ENCODE results near the gene WDR93. TPM values are rescaled to one million over a fixed set of nuclear protein-coding genes. Genes with fewer than 3 reads are reported as not detected.
A peak's percentile ranks its signal among the peaks of the same experiment; 100 is the strongest.

The WDR93 gene
- polyA plus RNA-seq, 1 donor: 0.30 TPM

GRCh38 chr15:89728254-89728653 lies 37.6 kb downstream of the WDR93 start:
- no CpG with 5 or more reads among the region's 2 CpGs for WGBS (ENCODE audit: insufficient coverage, low lambda C conversion rate)
- Histone ChIP-seq H3K9me3 (ENCODE audit: control insufficient read depth, low read depth, low read length) (no peaks in the 10 kb centered on the region), H3K27me3 (ENCODE audit: control insufficient read depth, insufficient read depth, low read length) (peaks cover 3% of the 10 kb centered on the region), H3K4me1 (ENCODE audit: control insufficient read depth, insufficient read depth, low read length) (no peaks in the 10 kb centered on the region), H3K36me3 (ENCODE audit: control insufficient read depth, insufficient read depth, low read length) (no peaks in the 10 kb centered on the region), H3K27ac (ENCODE audit: low read length) (peak overlapping the region; percentile 64), H3K4me3 (ENCODE audit: low read length) (no peak overlapping the region)
- DNase-seq: peak; percentile 50 to 80

DNA sequence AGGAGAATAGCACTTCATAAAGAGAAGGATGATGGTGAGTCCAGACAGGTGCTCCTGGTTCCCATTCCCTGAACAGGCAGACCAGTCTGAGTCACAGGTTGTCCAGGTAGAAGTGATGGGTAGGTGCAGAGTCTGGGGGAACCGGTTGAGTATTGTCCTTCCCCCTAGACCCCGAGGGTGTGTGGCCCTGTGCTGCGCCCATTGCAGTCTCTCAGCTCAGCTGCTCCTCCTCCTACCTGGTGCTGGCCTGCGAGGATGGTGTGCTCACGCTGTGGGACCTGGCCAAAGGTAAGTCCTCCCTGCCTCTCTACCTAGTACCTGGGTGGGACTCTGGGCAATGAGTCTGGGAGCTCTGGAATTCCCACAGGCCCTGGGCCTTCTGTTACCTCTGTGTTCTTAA lies 40.7 kb downstream of the WDR93 start:
- H3K4me1 ChIP-seq (ENCODE audit: control insufficient read depth, insufficient read depth, low read length): no peaks in the 10 kb centered on the region
- DNase-seq: peak in 1 of 2 donors; percentile 49
- H3K27ac ChIP-seq (ENCODE audit: low read length): no peak overlapping the region
- no peak overlapping the region for H3K4me3 ChIP-seq (ENCODE audit: low read length)
- H3K27me3 ChIP-seq (ENCODE audit: control insufficient read depth, insufficient read depth, low read length): peaks cover 3% of the 10 kb centered on the region
- H3K9me3 ChIP-seq (ENCODE audit: control insufficient read depth, low read depth, low read length): peaks cover 2% of the 10 kb centered on the region
- no CpG with 5 or more reads among the region's 5 CpGs for WGBS (ENCODE audit: insufficient coverage, low lambda C conversion rate)
- H3K36me3 ChIP-seq (ENCODE audit: control insufficient read depth, insufficient read depth, low read length): no peaks in the 10 kb centered on the region

DNA sequence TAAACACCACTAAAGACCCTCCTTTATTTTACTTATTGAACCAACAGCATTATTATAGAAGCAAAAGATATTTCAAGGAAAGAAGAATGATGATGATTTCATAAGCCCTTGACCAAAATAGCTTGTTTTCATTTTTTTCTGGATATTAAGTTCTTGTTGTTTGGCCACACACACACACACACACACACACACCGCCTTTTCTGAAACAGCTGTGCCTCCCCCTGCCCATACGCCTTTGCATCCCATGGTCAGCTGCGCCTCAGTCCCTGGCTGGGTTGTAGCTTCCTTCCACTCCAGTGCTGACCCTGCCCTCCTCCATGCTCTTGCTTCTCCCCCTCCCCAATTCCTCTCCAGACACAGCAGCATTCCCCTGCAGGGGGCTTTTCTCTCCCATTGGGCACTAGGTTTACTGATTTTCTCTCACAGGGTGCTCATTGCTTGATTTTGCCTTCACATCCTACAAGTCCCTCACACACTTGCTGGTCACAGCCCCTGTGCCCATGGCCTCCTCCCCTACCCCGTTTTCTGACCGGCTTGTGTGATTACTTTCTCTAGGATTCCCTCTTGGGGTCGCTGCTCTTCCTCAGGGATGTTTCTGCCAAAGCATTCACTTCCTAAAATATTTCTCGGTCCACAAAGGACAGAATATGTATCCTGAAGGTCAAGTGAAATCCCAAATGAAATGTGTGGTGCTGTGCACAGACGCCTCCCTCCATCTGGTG lies 42.0 kb downstream of the WDR93 start:
- no peaks in the 10 kb centered on the region for H3K36me3 ChIP-seq (ENCODE audit: control insufficient read depth, insufficient read depth, low read length)
- 69% methylated on average over 2 of the region's 8 CpGs for WGBS (ENCODE audit: insufficient coverage, low lambda C conversion rate)
- H3K27ac ChIP-seq (ENCODE audit: low read length): no peak overlapping the region
- H3K4me1 ChIP-seq (ENCODE audit: control insufficient read depth, insufficient read depth, low read length): no peaks in the 10 kb centered on the region
- no peak for DNase-seq
- peaks cover 3% of the 10 kb centered on the region for H3K27me3 ChIP-seq (ENCODE audit: control insufficient read depth, insufficient read depth, low read length)
- no peak overlapping the region for H3K4me3 ChIP-seq (ENCODE audit: low read length)
- H3K9me3 ChIP-seq (ENCODE audit: control insufficient read depth, low read depth, low read length): peaks cover 2% of the 10 kb centered on the region

DNA sequence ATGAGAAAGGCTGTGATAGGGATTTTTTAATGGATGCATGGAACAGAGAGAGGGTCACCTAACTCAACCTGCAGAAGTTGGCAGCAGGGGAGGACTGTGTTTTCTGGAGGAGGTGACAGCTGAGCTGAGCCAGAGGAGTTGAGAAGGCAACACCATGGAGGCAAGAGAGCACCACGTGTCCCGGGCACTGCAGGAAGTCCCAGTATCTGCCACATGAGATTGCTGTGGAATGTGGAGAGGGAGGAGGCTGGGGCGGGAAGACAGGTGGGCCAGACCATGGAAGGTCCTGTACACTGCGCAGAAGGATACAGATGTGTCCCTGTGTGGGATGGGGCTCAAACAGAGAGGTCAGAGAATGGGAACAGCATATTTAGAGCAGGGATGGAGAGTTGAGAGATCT lies 45.2 kb downstream of the WDR93 start:
- WGBS (ENCODE audit: insufficient coverage, low lambda C conversion rate): 100% methylated on average over 1 of the region's 4 CpGs
- H3K27me3 ChIP-seq (ENCODE audit: control insufficient read depth, insufficient read depth, low read length): peaks cover 3% of the 10 kb centered on the region
- no peak for DNase-seq

DNA sequence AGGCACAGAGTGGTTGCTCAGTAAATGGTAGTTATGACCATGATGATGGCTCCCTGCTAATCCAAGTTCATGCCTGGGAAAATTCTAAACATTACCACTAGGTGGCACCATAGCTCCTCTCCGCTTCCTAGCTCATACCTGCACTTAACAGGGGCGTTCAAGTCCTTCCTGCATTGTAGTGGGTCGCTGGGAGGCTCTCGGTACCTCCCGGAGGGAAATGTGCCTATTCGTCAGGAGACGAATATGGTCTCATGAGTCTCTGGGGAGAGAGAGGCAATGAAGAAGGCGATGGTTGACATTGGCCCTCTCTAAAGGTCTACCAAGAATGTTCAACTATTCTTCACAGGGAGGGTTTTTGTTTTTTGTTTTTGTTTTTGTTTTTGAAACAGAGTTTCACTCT lies 49.5 kb downstream of the WDR93 start:
- Histone ChIP-seq H3K4me3 (ENCODE audit: low read length) (no peak overlapping the region), H3K9me3 (ENCODE audit: control insufficient read depth, low read depth, low read length) (no peaks in the 10 kb centered on the region), H3K27me3 (ENCODE audit: control insufficient read depth, insufficient read depth, low read length) (no peaks in the 10 kb centered on the region), H3K27ac (ENCODE audit: low read length) (no peak overlapping the region), H3K36me3 (ENCODE audit: control insufficient read depth, insufficient read depth, low read length) (no peaks in the 10 kb centered on the region), H3K4me1 (ENCODE audit: control insufficient read depth, insufficient read depth, low read length) (peaks cover 2% of the 10 kb centered on the region)
- no CpG with 5 or more reads among the region's 8 CpGs for WGBS (ENCODE audit: insufficient coverage, low lambda C conversion rate)
- DNase-seq: peak; percentile 70 to 71

More for the DNA sequence above, 45.2 kb downstream of the WDR93 start:
- peaks cover 2% of the 10 kb centered on the region for H3K4me1 ChIP-seq (ENCODE audit: control insufficient read depth, insufficient read depth, low read length)
- peaks cover 2% of the 10 kb centered on the region for H3K9me3 ChIP-seq (ENCODE audit: control insufficient read depth, low read depth, low read length)
- no peak overlapping the region for H3K27ac ChIP-seq (ENCODE audit: low read length)
- H3K36me3 ChIP-seq (ENCODE audit: control insufficient read depth, insufficient read depth, low read length): no peaks in the 10 kb centered on the region
- H3K4me3 ChIP-seq (ENCODE audit: low read length): no peak overlapping the region

DNA sequence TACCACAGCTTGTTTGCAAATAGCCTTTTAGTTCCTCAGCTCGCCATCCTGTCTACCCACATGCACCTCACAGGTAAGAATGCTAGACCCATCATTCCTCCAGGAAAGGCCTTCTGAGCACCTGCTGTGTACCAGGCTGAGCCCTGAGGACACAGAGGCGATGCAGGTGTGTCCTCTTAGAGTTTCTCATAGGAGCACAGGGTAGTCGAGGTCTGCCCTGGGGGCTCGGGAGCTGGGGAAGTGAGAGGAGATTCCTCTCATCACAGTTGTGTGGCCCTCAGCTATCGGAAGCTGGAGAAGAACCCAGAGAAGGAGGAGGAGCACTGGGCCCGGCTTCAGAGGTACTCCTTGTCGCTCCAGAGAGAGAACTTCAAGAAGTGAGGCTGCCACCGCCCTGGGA lies 52.4 kb downstream of the WDR93 start:
- Histone ChIP-seq H3K27ac (ENCODE audit: low read length) (no peak overlapping the region), H3K4me3 (ENCODE audit: low read length) (no peak overlapping the region), H3K9me3 (ENCODE audit: control insufficient read depth, low read depth, low read length) (peaks cover 6% of the 10 kb centered on the region), H3K27me3 (ENCODE audit: control insufficient read depth, insufficient read depth, low read length) (peaks cover 12% of the 10 kb centered on the region), H3K4me1 (ENCODE audit: control insufficient read depth, insufficient read depth, low read length) (peaks cover 2% of the 10 kb centered on the region), H3K36me3 (ENCODE audit: control insufficient read depth, insufficient read depth, low read length) (no peaks in the 10 kb centered on the region)
- no peak for DNase-seq
- WGBS (ENCODE audit: insufficient coverage, low lambda C conversion rate): no CpG with 5 or more reads among the region's 8 CpGs

DNA sequence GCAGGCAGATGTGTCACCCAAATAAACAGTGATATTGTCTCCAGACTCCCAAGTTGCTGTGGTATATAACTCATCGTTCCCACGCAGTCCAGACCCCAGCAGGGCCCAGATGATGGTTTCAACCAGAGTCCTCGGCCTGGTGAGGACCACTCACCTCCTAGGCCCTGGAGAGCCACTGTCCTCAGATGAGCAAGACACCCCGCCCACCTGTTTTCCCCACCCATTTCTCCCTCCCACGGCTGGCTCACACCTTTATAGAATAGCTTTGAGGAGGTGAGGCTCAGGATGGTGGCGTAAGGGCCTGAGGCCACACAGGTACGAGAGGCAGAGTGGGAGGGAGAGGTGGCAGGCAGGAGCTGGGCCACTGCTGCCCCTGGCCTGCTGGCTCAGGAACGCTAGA lies 53.0 kb downstream of the WDR93 start:
- Histone ChIP-seq H3K9me3 (ENCODE audit: control insufficient read depth, low read depth, low read length) (peaks cover 6% of the 10 kb centered on the region), H3K27me3 (ENCODE audit: control insufficient read depth, insufficient read depth, low read length) (peaks cover 18% of the 10 kb centered on the region), H3K4me3 (ENCODE audit: low read length) (no peak overlapping the region), H3K36me3 (ENCODE audit: control insufficient read depth, insufficient read depth, low read length) (no peaks in the 10 kb centered on the region), H3K4me1 (ENCODE audit: control insufficient read depth, insufficient read depth, low read length) (peaks cover 2% of the 10 kb centered on the region), H3K27ac (ENCODE audit: low read length) (no peak overlapping the region)
- no peak for DNase-seq
- no CpG with 5 or more reads among the region's 8 CpGs for WGBS (ENCODE audit: insufficient coverage, low lambda C conversion rate)

DNA sequence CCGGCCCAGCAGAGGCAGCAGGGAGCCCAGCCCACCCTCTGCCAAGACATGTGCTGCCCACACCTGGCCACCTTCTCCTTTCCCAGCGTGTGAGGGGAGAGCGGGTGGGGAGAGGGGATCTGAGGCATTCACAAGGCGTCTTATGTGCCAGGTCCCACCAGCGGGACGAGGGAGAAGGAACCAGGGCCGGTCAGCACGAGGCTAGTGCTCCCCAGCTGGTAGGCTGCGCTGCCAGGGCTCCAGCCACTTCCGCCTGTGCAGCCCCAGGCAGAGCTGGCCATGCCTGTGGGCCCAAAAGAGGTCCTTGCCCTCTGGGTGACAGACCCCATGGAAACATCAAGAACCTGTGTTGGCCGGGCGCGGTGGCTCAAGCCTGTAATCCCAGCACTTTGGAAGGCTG lies 54.5 kb downstream of the WDR93 start:
- Histone ChIP-seq H3K27ac (ENCODE audit: low read length) (no peak overlapping the region), H3K4me3 (ENCODE audit: low read length) (no peak overlapping the region), H3K4me1 (ENCODE audit: control insufficient read depth, insufficient read depth, low read length) (peaks cover 6% of the 10 kb centered on the region), H3K27me3 (ENCODE audit: control insufficient read depth, insufficient read depth, low read length) (peaks cover 31% of the 10 kb centered on the region), H3K36me3 (ENCODE audit: control insufficient read depth, insufficient read depth, low read length) (no peaks in the 10 kb centered on the region), H3K9me3 (ENCODE audit: control insufficient read depth, low read depth, low read length) (peaks cover 6% of the 10 kb centered on the region)
- DNase-seq: no peak
- no CpG with 5 or more reads among the region's 13 CpGs for WGBS (ENCODE audit: insufficient coverage, low lambda C conversion rate)

DNA sequence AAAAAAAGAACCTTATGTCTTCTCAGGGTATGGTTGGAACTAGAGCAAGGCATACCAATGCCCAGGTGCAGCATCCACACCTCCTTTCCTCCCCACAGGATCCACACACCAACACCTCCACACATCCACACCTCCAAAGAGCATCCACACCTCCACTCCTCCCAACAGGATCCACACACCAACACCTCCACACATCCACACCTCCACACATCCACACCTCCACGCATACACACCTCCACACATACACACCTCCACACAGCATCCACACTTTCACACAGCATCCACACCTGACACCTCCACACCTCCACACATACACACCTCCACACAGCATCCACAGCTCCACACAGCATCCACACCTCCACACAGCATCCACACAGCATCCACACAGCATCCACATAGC lies 55.2 kb downstream of the WDR93 start:
- 60% methylated on average over 1 of the region's 1 CpG for WGBS (ENCODE audit: insufficient coverage, low lambda C conversion rate)
- peaks cover 6% of the 10 kb centered on the region for H3K9me3 ChIP-seq (ENCODE audit: control insufficient read depth, low read depth, low read length)
- peaks cover 32% of the 10 kb centered on the region for H3K27me3 ChIP-seq (ENCODE audit: control insufficient read depth, insufficient read depth, low read length)
- H3K4me1 ChIP-seq (ENCODE audit: control insufficient read depth, insufficient read depth, low read length): peaks cover 6% of the 10 kb centered on the region
- no peak for DNase-seq
- H3K4me3 ChIP-seq (ENCODE audit: low read length): no peak overlapping the region
- no peaks in the 10 kb centered on the region for H3K36me3 ChIP-seq (ENCODE audit: control insufficient read depth, insufficient read depth, low read length)
- no peak overlapping the region for H3K27ac ChIP-seq (ENCODE audit: low read length)

DNA sequence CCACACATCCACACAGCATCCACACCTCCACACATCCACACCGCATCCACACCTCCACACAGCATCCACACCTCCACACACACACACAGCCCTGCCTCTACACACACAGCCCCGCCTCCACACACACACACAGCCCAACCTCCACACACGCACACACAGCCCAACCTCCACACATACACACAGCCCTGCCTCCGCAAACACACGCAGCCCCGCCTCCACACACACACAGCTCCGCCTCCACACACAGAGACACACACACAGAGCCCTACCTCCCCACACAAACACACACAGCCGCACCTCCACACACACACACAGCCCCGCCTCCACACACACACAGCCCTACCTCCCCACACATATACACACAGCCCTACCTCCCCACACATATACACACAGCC lies 55.8 kb downstream of the WDR93 start:
- no peak overlapping the region for H3K27ac ChIP-seq (ENCODE audit: low read length)
- DNase-seq: no peak
- no CpG with 5 or more reads among the region's 9 CpGs for WGBS (ENCODE audit: insufficient coverage, low lambda C conversion rate)
- H3K36me3 ChIP-seq (ENCODE audit: control insufficient read depth, insufficient read depth, low read length): no peaks in the 10 kb centered on the region
- H3K9me3 ChIP-seq (ENCODE audit: control insufficient read depth, low read depth, low read length): peaks cover 6% of the 10 kb centered on the region
- H3K4me1 ChIP-seq (ENCODE audit: control insufficient read depth, insufficient read depth, low read length): peaks cover 6% of the 10 kb centered on the region
- H3K27me3 ChIP-seq (ENCODE audit: control insufficient read depth, insufficient read depth, low read length): peaks cover 32% of the 10 kb centered on the region
- H3K4me3 ChIP-seq (ENCODE audit: low read length): no peak overlapping the region
